Cortex of kidney (tissue), 1 donor: ENCODE data around the gene KLK14.

Source experiments
- DNase-seq: peaks from one replicate; lab custom pipeline; 2025; lab: John Stamatoyannopoulos, UW

KLK14 gene

GRCh38 chr19:51108066-51108804, 25.5 kb upstream of the KLK14 start, which contains the start of gene CTU1:
Gene CTU1 (minus strand): TSS chr19:51108409. CDS start chr19:51104569, 3,840 bp downstream.
- peak; percentile 50 for DNase-seq

DNA sequence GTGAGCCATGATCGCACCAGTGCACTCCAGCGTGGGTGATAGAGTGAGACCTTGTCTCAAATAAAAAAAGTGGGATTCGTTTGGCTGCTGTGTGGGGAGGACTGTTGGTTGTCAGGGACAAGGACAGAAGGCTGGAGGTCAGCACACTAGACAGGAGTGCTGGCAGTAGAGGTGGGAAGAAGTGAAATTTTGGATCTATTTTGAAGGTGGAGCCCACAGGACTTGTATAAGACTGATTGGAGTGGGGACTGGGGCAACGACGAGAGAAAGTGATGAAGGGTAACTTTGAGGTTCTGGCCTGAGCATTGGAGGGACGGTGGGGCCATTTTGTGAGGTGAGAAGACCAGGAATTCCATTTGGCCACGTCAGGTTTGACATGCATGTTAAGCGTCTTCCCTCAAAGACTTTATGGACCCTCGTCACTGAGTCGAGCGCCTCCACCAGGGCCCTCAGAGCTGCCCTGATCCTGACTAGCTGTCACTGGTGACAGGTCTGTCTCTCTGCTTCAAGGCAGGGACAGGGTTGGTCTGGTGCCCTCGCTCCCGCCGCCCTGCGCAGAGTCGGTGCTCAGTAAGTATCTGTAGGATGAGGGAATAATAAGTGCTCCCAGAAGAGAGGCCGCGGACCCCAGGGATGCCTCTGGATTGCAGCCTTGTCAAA, 24.8 kb upstream of the KLK14 start:
- no peak for DNase-seq

DNA sequence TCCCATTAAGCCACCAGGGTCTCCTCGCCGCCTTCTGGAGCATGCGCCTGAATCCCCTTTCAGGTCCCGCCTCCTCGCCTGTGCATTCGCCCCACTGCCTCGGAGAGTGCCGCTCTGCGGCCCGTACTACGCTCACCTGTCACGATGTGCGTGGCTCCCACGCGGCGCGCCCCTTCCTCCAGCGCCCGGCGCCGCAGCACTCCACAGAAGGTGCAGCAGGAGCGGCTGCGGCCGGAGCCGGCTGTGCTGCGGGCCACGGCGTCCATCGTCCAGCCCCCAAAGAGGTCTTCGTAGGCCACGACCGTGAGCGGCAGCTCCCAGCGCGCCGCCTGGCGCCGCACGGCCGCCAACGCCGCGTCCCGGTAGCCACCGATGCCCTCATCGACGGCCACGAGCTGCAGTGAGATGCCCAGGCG, 21.2 kb upstream of the KLK14 start:
- no peak for DNase-seq

DNA sequence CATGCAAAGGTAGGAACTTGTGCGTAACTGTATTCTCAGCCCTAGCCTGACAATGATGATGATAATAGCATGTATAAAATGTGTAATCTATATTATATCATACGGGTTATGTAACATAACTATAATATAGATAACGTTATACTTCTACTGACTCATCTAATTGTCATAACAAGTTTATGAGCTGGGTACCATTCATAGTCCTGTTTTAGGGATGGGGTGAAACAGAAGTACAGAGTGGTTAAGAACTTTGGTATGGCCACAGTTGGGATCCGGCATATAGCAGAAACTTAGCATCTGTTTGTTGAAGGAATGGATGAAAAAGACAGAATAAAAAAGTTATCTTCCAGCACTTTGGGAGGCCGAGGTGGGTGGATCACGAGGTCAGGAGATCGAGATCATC, 20.3 kb upstream of the KLK14 start:
- no peak for DNase-seq

DNA sequence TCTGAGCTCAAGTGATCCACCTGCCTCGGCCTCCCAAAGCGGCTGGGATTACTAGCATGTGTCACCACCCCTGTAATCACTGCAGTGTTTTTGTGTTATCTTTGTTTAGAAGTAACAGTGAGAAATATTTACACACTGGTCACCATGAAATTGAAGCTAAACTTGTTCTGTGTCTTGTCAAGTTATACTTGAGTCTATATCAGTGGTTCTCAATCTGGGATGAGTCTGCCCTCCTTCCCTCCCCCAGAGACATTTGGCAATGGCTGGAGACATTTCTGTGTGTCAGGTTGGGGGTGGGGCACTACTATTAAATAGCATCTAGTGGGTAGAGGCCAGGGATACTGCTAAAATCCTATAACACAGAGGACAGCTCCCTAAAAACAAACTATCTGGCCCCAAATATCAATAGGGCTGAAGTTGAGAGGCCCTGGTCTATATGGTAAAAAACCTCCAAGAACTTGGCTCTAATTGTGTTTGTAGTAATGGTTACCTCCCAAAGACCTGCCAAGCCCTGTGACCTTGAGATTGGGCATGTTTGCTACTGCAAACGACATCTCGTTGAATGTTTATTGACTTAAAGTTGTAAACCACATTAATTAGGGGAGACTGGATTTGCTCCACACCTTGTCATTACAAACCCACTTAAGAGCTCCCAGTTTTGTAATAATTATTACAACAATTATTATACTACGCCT, 18.6 kb upstream of the KLK14 start:
- DNase-seq = no peak

DNA sequence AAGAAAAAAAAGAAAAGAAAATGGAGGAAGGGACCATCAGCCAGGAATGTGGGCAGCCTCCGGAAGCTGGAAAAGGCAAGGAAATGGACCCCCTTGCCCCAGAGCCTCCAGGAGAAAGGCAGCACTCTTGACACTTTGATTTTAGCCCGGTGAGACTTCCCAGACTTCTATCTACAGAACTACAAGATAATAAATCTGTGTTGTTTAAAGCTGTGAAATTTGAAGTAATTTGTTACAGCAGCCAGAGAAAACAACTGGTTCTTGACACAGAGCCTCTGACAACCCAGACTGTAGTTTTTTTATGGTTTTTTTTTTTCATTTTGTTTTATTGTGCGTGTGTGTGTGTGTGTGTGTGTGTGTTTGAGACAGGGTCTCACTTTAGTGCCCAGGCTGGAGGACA, 17.9 kb upstream of the KLK14 start:
- no peak for DNase-seq

DNA sequence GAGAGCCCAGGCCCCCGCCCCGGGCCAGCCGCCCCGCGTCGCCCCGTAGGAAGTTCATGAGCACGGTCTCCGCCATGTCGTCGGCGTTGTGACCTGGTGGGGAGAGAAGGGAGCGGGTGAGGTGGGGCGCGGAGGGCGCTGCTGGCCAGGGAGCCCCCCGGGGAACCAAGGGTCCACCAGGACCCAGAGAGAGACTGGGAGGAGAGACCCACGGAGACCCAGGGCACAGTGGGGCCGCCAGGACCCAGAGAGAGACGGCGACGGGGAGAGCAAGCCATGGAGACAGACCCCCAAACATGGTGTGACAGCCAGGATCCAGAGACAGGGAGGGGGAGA, 16.3 kb upstream of the KLK14 start:
- DNase-seq = no peak

GRCh38 chr19:51098365-51099046, 15.8 kb upstream of the KLK14 start:
- no peak for DNase-seq

DNA sequence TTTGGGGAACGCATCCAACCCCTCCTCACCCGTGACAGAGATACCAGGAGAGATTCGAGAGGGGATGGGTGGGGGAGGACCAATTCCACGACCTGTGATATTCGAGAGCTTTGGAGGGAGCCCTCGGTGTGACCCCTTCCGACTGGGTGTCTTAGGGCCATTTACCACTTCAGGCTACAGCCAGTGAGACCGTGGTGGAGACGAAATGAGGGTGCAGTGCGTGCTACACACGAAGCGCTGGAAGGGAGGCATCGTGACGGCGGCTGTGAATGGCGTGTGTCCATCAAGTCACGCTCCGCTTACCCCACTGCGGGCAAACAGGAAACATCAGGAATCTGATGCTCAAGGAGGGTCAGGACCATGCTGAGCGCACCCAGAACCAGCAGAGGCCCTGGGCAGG, 15.1 kb upstream of the KLK14 start:
- DNase-seq = no peak

DNA sequence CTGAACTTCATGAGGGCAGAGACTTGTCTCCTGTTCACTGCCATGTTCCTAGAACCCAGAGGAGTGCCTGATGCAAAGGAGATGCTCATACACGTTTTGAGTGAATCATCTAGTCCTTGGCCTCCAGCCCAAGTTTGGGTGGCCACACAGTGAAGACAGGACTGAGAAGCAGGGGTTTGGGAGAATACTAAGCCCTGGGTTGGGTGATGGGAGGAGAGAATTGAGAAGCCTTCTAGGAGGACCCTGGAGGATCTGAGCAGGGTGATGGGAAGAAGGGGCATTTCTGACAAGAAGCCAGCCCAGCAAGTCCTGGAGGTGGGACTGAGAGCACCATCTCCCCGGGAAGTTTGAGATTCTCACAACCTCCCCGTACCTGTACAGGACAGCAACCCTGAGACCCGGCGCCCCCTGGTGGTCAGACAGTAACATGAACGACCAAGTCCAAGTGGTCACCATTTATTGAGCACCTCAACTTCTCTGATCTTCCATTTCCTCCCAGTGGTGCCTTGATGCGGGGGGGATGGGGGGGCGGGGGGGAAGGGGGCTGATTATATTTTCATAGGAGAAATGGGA, 14.6 kb upstream of the KLK14 start:
- DNase-seq = no peak

GRCh38 chr19:51096473-51097165, 13.9 kb upstream of the KLK14 start:
- DNase-seq = no peak

DNA sequence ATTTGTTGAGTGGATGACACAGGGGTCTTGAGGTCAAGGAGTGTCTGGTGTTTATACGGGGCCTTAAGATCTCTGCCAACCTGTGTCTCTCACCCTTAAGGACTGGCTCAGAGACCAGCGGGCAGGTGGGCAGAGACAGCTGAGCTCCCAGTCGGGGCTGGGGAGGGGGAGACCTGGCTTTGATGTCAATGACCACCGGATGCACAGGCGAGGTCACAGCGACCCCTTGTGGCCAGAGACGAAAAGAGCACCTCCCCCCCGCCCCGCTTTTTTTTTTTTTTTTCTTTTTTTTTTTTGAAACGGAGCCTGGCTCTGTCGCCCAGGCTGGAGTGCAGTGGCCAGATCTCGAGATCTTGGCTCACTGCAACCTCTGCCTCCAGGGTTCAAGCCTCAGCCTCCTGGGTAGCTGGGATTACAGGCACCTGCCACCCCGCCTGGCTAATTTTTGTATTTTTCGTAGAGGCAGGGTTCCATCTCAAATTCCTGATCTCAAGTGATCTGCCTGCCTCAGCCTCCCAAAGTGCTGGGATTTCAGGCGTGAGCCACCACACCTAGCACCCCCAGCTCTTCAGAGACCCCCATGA, 12.1 kb upstream of the KLK14 start:
- DNase-seq = no peak

DNA sequence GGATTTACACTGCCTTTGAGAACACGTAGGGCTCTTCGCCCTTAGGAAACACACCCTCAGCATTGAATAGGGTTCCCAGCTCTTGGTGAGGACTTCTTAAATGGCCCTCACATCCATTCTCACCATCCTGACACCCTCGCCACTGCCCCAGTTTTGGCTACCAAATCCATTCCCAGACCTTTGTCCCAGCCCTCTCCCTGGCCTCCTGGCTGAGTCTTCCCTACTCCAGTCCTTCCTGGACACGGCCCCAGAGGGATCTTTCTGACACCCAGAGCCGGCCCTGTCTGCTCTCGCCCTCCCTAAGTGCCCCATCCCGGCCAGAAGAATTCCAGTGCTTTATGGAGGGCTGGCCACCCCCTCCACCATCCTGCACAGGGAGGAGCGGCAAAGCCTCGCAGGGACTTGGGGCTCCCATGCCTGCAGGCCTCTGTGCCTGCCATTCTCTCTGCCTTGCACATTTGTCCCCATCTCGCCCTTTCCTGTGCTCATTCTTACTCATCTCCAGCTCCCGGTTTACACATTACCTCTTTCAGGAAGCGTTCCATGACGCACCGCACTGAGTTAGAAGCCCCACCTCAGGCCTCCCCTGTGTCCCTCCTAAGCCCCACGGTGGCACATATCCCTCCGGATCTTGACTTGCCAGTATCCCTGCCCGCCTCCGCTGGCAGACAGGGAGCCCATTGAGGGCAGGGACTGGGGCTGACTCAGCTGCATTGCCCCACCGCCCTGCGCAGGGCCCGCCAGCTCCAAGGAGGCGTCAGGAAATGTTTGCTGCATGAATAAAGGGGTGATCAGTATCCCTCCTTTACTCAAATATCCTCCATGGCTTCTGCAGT, 11.0 kb upstream of the KLK14 start:
- DNase-seq = no peak

DNA sequence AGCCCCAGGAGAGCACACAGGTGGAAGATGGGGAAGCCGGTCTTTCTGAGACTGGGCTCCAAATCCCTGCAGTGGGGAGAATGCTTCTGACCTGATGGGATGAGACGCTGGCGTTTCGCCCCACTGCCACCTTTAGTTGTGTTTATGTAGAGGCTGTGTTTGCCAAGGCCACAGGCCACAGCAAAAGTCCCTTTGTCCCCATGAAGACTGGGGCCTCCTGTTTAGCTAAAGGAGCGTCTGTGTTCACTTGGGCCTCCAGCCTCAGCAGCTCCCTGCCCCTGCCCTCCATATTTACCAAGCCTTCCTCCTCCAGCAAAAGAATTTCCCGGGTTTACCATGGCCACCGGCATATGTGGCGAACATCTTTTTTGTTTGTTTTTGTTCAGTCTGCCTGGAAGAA, 10.4 kb upstream of the KLK14 start:
- no peak for DNase-seq

- DNase-seq = no peak
These were observed 9.5 kb upstream of the KLK14 start for GRCh38 chr19:51091895-51092873.

GRCh38 chr19:51091126-51091525, 8.4 kb upstream of the KLK14 start:
- no peak for DNase-seq

DNA sequence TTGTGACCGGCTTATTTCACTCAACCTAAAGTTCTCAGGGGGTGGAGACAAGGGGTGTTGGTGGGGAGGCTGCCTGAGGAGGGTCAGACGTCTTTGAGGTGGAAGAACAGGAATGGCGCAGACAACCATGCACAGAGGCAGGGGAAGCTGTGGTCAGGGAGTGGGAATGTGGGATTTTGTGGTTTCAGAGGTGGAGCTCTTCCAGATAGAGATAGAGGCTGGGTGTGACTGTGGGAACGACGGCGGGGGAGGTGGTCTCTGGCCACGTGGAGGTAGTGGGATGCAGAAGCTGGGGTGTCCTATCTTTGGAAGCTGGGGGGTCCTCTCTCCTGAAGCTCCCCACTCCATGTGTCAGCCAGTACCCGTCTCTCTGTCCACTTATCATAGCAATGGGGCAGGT, 7.8 kb upstream of the KLK14 start:
- no peak for DNase-seq

DNA sequence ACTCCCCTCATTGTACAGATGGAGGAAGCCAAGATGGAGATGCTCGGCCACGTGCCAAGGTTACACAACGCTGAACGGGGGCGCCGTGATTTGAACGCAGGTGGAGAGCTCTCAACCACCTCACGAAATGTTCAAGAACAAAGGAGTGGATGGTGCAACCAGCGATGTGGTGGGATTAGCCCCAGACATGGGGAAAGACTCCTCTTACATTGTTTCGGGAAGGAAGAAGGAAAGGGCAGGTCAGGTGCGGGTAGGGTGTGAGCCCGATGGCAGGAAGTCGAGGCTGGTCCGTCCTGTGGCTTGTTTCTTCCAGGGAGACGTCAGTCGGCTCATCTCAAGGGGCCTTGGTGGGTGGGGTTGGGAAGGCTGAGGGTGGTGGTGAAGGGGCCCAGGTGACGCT, 7.1 kb upstream of the KLK14 start:
- DNase-seq = no peak

GRCh38 chr19:51086153-51086850, 3.6 kb upstream of the KLK14 start:
- no peak for DNase-seq
